Measurements from ENCODE around the gene OR4D1. TPM values are rescaled to one million over a fixed set of nuclear protein-coding genes. Genes with fewer than 3 reads are reported as not detected.

The OR4D1 gene
- total RNA-seq, 1 donor from 2014 or later = under 0.01 TPM

DNA sequence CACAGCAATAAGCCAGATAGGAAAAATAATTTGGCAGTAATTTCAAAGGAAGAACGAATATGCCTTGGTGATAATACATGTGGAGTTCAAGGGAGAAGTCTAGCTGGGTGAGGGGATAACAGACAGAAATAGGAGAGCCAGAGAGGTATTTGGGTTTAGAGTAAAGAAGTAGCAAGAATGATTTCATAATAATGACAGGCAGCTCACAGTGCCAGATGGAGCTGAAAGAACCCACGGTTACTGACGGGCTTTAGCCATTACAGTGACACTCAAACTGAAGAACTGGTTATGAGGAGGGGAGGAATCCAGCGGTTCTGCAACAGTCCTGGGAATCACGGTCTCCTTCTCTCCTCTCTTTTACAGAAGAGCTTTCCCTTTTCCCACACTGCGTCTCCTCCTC is 2.2 kb downstream of the OR4D1 start:
- no peak for FAIRE-seq
- DNase-seq (ENCODE audit: low spot score in 2 of 2) = no peak

DNA sequence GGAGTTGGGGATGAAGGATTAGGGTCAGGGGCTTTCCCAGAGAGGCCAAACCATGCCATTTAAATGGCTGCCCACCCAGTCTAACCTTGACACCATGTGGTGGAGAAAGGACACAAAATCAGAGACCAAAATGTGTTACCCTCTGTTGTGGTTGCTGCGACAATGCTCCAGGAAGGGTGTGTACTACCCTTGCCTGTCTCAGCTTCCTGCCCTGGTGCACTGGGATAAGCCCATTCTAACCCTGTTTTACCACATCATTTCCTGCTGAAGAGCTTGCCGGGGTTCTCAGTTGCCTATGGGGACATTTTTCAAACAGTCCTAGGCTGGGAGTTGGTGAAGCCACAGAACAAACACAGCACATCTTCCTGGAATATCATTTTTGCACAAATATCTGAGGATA is 4.9 kb downstream of the OR4D1 start:
- no peak for DNase-seq (ENCODE audit: low spot score in 2 of 2)
- FAIRE-seq = no peak

DNA sequence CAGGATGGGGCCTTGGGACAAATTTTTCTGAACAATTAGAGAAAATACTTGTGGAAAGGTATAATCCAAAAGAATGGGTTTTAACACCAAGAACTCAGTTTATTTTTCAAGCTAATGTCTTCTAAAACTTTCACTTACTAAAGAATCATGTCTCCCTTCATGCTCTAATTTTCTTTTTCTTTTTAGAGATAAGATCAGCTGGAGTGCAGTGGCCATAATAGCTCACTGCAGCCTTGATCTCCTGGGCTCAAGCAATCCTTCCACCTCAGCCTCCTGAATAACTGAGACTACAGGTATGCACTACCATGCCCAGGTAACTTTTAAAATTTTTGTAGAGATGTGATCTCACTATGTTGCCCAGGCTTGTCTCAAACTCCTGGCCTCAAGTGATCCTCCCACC is 5.5 kb downstream of the OR4D1 start:
- DNase-seq (ENCODE audit: low spot score in 2 of 2) (no peak), FAIRE-seq (no peak)

DNA sequence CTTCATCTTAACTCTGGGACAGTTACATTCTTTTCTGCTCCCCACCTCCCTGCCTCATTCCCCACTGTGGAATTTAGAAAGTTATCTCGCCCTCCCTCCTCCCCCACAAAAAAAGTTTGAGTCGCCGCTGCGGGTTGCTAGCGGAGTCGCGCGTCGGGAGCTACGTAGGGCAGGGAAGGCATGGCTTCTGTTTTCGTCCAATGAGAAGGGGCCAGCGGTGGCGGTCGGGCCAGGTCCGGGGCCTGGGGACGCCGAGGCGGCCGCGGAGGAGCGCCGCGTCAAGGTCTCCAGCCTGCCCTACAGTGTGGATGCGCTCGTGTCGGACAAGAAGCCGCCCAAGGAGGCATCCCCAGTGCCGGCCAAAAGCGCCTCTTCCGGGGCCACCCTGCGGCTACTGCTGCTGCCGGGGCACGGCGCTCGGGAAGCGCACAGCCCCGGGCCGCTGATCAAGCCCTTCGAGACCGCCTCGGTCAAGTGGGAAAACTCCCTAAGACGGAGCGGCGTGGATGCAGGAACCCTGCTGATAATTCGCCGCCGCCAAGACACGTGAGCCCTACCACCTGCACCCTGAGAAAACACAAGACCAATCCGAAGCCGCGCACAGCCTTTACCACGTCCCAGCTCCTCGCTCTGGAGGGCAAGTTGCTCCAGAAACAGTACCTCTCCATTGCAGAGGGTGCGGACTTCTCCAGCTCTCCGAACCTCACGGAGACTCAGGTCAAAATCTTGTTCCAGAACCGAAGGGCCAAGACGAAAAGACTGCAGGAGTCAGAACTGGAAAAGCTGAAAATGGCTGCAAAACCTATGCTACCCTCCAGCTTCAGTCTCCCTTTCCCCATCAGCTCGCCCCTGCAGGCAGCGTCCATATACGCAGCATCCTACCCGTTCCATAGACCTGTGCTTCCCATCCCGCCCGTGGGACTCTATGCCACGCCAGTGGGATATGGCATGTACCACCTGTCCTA is 8.9 kb downstream of the OR4D1 start:
- DNase-seq (ENCODE audit: low spot score in 2 of 2) (peak in 1 of 2 donors; percentile 46), FAIRE-seq (no peak)

DNA sequence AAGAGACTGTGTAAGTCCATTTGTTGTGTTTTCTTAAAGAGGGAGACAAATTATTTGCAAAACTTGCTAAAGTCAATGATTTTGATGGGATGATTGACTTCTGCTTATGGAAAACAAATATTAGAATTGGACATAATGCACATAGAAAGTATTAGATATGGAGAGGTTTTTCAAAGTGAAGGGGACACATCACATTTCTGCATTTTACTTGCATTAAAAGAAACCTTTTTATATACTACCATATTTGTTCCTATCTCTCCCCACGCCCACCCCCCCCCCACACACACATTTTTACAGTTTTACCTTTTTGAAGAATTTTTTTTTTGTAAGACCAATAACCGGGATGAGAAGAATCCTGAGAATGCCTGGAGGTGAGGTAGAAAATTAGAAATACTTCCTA is 10.0 kb downstream of the OR4D1 start:
- no peak for DNase-seq (ENCODE audit: low spot score in 2 of 2)
- FAIRE-seq = no peak

DNA sequence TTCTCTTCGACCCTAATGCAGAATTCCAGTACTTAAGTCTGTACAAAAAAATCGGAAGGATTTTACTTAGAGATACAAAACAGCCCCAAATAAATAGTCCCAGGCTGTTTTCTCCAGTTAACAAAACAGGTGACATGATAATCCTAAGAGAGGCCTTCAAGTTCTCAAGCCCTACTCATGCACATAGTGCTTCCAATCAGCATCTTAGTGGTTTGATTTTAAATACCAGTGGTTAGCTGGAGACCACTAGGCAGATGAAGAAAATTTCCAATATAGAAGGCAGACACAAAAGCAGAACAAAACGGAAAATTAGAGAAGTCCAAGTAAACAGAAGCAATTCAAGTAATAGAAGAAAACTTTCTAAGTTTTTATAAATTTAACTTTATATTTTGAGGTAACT is 13.4 kb downstream of the OR4D1 start:
- FAIRE-seq = no peak

DNA sequence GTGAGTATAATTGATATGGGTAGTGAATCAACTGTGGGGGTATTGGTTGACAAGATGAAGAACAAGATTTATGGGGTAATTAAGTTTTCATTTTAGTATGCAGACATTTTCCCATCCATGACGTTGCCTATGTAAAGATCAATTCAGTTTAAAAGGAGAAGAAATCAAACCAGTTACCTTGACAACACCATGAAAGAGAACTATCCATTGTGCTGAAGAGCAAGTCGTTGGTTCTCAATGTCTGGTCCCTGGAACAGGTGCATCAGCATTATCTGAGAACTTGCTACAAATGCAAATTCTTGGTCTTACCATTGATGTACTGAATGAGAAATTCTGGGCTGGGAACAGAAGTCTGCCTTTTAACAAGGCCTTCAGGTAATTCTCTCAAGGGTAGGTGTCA is 17.8 kb downstream of the OR4D1 start:
- DNase-seq (ENCODE audit: low spot score in 2 of 2) (no peak), FAIRE-seq (no peak)

More for the DNA sequence above, 13.4 kb downstream of the OR4D1 start:
- no peak for DNase-seq (ENCODE audit: low spot score in 2 of 2)

DNA sequence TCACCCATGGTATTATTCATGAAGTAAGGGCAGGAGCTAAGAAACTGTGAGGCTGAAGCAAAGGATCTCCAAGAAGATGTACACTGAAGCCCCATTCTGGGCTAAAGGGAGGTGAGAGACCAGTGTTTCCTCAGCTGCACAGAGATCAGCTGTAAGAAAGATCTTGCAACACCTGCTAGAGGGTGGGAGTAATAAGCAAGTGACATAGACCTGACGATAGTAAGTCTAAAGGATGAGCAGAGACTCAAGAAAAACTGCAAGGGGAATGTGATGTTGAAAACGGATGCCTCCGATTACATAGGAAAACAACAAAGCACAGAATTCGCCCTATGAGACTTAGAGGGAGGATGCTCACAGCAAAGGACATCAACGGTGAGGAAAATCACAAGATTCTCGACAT is 18.5 kb downstream of the OR4D1 start, which contains the start of gene OR4D2:
Gene OR4D2 (plus strand): TSS at position 301 of the 400 bp plus-strand sequence. CDS start 2,674 bp downstream, outside the sequence.
- DNase-seq (ENCODE audit: low spot score in 2 of 2) (no peak), FAIRE-seq (no peak)

DNA sequence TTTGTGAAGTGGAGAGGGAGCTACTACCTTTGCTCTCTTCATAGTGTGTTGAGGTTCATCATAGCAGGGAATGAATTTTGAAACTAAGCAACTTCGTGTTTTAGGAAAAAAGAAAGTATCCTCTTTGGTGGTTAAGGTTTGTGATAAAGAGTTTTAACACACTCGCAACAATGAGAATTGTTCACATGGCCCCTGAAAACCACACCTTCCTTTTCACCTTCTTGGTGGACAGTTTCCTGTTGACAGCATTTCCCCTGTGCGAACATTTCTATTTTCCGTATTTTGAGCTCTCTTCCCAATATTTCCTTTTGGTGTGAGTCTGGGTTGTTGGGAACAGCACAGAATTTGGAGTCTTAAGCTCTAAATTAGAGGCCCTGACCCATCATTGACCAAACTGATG is 22.4 kb downstream of the OR4D1 start:
- no peak for DNase-seq (ENCODE audit: low spot score in 2 of 2)
- no peak for FAIRE-seq

DNA sequence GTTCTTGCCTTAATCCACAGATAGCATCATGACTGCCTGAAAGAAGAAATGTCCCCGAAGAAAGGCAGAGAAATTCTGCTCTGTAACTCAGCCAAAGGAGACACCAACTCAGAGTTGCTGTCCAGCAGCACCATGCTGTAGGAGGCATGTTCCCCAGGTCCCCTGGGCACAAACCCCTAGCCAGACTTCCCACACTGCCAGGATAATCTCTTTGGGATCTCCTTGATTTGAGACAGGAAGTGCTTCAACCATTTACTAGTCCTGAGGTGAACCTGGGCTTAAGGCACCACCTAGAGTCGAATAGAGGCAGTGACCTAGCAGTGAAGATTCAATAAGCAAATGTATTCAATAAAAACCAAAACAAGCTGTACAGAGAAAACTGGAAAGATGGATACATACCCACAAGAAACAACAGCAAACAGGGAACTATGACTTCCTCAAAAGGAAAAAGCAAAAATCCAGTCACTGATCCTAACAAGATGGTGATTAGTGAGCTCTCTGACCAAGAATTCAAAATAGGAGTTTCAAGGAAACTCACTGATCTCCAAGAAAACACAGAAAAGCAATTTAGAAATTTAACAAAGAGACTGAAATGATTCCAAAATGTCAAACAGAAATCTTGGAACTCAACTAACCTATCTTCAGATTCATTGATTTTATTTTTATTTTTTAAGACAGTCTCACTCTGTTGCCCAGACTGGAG is 24.3 kb downstream of the OR4D1 start:
- FAIRE-seq = no peak

DNA sequence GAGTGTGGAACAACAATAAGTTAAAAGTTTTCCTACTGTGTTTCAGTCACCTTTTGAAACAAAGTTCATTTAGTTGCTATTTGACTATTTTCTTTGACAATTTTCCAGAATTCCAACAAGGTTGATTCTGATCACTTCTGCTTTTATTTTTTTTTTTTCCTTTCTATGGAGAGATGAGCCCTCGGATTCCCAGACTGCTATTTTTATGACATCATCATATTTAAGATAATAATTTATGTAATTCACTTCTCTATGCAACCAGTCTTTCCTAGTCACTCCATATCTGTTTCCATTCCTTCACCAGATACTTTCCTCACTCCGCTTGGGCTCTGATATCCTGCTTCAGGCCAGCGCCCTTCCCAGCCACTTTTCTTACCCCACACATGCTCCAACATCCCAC is 26.7 kb downstream of the OR4D1 start:
- FAIRE-seq = no peak

More for the DNA sequence above, 24.3 kb downstream of the OR4D1 start:
- DNase-seq (ENCODE audit: low spot score in 2 of 2) = no peak

DNA sequence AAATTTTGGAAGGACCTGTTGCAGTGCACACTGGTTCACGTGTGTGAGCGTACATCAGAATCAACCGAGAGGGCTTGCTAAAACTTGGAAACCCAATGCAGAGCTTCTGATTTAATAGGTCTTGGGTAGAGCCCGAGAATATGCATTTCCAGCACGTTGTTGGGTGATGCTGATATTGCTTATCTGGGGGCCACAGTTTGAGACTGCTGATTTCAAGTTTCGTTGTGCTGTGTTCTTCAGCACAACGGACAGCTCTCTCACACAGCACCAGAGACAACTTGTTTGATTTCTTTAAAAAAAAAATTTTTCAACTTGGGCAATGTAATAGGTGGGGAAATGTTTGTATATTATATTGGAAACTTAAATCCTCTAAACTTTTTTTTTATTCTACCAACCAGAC is 28.0 kb downstream of the OR4D1 start:
- DNase-seq (ENCODE audit: low spot score in 2 of 2) = no peak
- FAIRE-seq = no peak

More for the DNA sequence above, 26.7 kb downstream of the OR4D1 start:
- DNase-seq (ENCODE audit: low spot score in 2 of 2) = no peak

DNA sequence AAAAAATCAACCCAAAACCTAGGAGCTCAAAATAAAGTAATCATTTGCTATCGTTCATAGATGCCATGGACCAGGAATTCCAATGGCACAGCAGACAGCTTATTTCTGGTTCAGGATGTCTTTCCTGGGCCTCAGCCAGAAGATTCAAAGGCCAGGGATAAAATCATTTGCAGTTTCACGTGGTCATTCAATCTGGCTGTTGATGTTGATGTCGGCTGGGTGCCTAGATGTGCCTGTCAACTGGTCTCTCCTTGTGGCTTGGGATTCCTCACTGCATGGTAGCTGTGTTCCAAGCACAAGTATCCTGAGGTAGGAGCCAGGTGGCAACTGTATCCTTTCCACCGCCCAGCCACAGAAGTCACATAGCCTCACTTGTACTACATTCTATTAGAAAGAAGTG is 33.6 kb downstream of the OR4D1 start:
- FAIRE-seq (no peak), DNase-seq (ENCODE audit: low spot score in 2 of 2) (no peak)

DNA sequence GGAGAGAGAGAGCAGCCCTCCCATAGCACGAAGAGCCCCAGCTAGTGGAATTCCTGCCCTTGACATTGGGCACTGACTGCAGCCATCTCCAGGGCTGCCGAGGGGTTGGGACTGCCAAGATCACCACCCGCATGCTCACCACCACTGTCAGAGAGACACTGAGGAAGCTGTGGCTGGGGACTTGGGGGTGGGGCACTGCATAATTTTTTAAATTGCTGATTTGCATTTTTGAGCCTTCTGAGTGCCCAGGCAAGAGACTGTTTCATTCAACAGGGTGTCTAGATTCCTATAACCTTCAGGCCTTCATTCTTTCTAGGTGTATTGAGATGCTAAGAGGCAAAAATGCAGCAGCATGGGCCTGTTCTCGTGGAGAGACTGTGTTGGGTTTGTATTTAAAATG is 35.3 kb downstream of the OR4D1 start:
- no peak for FAIRE-seq
- no peak for DNase-seq (ENCODE audit: low spot score in 2 of 2)

DNA sequence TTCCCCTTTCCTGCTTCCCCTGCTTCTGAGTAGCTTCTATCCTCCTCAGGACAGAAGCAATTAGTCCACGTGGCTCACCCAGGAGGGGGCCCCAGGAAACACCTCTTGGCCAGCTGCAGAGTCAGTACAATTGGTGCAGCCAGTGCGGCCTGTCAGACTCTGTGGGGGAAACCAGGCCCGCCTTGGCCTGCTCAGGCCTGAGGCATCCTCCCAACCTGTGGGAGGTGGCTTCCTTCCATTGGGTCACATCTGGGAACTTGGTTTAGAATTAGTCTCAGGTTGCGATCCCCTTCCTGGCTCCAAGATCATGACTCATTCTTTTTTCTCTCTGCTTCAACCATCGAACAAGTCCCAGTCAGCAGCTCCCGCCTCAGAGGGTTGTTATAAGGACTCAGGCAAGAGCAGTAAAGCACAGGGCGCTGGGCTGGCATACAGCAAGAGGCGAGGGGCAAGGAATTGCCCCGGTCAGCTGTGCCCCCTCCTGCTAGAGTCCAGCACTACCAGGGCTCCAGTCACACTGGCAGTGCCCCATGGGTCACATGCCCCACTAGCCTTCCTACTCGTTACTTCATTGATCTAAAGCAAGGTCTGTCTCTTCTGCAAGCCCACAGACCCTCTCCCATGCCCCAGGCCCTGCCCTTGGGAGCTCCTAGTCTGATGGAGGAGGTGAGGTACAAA is 36.3 kb downstream of the OR4D1 start:
- FAIRE-seq (no peak), DNase-seq (ENCODE audit: low spot score in 2 of 2) (no peak)

DNA sequence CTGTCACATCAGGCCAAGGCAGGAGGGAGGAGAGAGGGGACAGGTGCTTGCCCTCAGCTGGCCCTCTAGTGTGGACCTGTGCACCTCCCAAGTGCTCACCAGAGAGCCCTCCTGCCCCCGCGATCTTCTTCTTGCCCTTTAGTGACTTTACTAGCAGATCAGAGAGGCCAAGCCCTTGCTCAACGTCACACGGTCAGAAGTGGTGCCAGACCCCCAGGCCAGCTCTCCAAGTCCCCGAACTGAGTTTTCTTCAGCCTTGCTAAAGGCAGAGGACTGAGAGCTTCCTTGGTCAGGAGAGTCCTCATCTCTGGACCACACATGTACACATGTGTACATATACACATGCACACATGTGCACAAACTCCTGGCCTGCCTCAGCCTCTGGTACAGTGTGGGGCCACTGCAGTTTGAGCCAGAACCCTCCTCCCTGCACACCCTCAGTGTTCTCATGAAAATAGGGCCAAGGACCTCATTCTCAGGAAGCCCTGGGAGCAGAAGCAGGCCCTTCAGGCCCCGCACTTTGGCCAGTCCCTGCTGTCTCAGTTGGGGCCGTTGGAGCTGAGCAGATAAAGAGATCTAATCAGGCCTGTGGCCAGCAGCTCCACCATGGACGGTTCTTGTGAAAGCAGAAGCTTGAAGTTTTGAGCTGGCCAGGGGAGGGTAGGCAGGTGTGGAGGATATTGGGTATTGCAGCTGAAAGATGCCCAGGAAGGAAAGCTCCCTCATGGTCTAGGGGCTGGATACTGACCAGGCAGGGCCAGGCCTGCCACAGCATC is 37.0 kb downstream of the OR4D1 start:
- FAIRE-seq = no peak

DNA sequence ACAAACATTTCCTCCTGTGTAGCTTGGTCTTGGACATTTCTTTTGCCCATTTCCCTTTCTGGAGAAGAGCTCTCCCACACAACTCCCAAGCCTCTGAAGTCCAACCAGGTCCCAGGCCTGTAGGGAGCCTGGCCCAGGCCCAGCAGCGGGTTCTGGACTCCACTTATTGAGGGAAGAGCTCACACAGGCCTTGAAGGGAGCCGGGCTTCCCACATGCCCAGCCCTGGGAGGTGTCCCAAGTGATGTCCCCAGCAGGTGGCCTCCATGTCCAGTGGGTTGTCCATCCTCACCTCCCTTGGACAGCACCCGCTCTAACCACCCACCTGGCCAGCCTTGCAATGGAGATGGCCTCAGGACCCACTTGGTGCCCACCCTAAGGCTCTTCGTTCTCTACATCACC is 38.4 kb downstream of the OR4D1 start:
- FAIRE-seq (no peak), DNase-seq (ENCODE audit: low spot score in 2 of 2) (no peak)

More for the DNA sequence above, 37.0 kb downstream of the OR4D1 start:
- DNase-seq (ENCODE audit: low spot score in 2 of 2) = no peak

DNA sequence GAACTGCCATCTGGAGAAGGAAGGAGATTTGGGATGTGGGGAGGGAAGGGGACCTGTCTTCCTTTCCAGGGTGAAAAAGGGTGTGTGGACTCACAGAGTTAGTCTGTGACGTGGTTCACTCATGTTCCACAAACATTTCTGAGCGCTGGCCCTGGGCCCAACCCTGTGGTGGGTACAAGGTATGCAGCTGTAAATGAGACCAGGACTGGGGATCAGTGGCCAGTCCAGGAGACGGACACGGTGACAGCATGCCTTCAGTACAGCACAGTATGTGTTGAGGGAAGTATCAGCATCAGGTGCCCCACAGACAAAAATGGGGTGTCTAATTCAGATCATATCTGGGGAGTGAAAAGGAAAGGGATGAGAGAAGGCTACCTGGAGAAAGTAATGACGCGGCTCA is 38.9 kb downstream of the OR4D1 start:
- FAIRE-seq (no peak), DNase-seq (ENCODE audit: low spot score in 2 of 2) (no peak)

DNA sequence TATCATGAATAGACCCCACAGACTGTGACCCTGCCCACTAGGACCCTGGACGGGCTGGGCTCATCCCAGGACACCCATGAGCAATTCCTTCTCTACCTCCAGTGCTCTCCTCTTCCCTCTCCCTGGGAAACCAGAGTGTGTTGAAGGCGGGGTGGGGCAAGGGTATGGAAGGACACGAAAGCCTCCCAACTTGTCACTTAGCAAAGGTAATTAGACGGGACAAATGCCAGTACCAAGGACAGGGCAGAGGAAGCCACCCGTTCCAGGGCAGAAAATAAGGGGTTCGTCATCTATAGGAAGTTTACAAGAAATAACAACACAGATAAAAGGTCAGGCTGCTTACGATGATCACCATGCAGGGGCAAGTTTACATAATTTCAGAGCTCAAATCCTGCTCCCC is 39.5 kb downstream of the OR4D1 start:
- DNase-seq (ENCODE audit: low spot score in 2 of 2) (no peak), FAIRE-seq (no peak)
